Calu3 (cell line): ENCODE measurements around the gene OTOP2. TPM values are rescaled to one million over a fixed set of nuclear protein-coding genes. Genes with fewer than 3 reads are reported as not detected.

Experiments
- BruUV-seq: library from RNA; stranded (reverse); fragments of 400-500 nt; replicated peaks from 2 replicates; lab custom pipeline; 2021; lab: Mats Ljungman, UMichigan
- CTCF ChIA-PET: fragments of 300-600 bp; sonication (Branson Sonifier 250); formaldehyde crosslinking; loops from one replicate; lab custom pipeline; 2022; ENCODE audit warnings: antibody characterized with exemption; lab: Charles Lee
- DNase-seq: peaks from one replicate; pipeline ENCODE4 v3.0.0; 2022
- H3K27ac Mint-ChIP-seq: one replicate; pipeline ENCODE4 v1.8.0; 2022; ENCODE audit warnings: mixed read lengths; ENCODE audit not compliant: unreplicated experiment
- H3K27me3 Mint-ChIP-seq: one replicate; pipeline ENCODE4 v1.8.0; 2022; ENCODE audit warnings: mixed read lengths; ENCODE audit not compliant: unreplicated experiment
- H3K36me3 Mint-ChIP-seq: one replicate; pipeline ENCODE4 v1.8.0; 2022; ENCODE audit warnings: mild to moderate bottlenecking, moderate library complexity, mixed read lengths; ENCODE audit not compliant: insufficient read depth, unreplicated experiment
- H3K4me1 Mint-ChIP-seq: one replicate; pipeline ENCODE4 v1.8.0; 2022; ENCODE audit warnings: mild to moderate bottlenecking, low read depth, mixed read lengths; ENCODE audit not compliant: unreplicated experiment
- H3K4me3 Mint-ChIP-seq: one replicate; pipeline ENCODE4 v1.8.0; 2022; ENCODE audit warnings: mild to moderate bottlenecking, low read depth, moderate library complexity, mixed read lengths; ENCODE audit not compliant: unreplicated experiment
- H3K9me3 Mint-ChIP-seq: one replicate; pipeline ENCODE4 v1.8.0; 2022; ENCODE audit warnings: low read depth, mixed read lengths; ENCODE audit not compliant: unreplicated experiment
- CTCF ChIP-seq: fragments of 200-600 bp; IDR thresholded peaks from one replicate; pipeline ENCODE4 v1.8.0; 2022; ENCODE audit warnings: antibody characterized with exemption; ENCODE audit not compliant: unreplicated experiment
- intact Hi-C: fragments of 100-400 bp; cut with micrococcal nuclease; formaldehyde crosslinking; loops from one replicate; pipeline ENCODE4 v1.10.0; 2022; ENCODE audit not compliant: unreplicated experiment
- total RNA-seq: library from RNA; stranded (reverse); gene quantifications from 2 replicates; pipeline ENCODE4 v1.2.3, GENCODE V29; 2022

OTOP2 gene
- total RNA-seq, 1 experiment from 2014 or later, result not detected

GRCh38 chr17:74962622-74963394 lies 38.7 kb downstream of the OTOP2 start:
- no peaks in the 10 kb centered on the region for H3K27me3 Mint-ChIP-seq
- CTCF ChIA-PET, result interaction anchor here (0.6 to 4.0 kb wide), 6 partner anchors 10 to 239 kb away, joined by 4 to 38 read pairs (median 17); partner anchors contain the start of genes HID1 and MRPL58
- H3K4me1 Mint-ChIP-seq, result peaks cover 23% of the 10 kb centered on the region
- no TSS peak for BruUV-seq
- H3K9me3 Mint-ChIP-seq, result no peaks in the 10 kb centered on the region
- H3K36me3 Mint-ChIP-seq, result peaks cover 57% of the 10 kb centered on the region
- TF ChIP-seq CTCF, result no peak
- H3K27ac Mint-ChIP-seq, result no peak overlapping the region
- intact Hi-C loops, result loop anchor here (5.0 kb wide), 2 partner anchors 49 to 69 kb away; partner anchors contain the start of gene MRPL58
- H3K4me3 Mint-ChIP-seq, result no peak overlapping the region
- no peak for DNase-seq

- Mint-ChIP-seq H3K27ac (no peak overlapping the region), H3K36me3 (peaks cover 55% of the 10 kb centered on the region), H3K4me3 (no peak overlapping the region), H3K9me3 (no peaks in the 10 kb centered on the region), H3K4me1 (peaks cover 31% of the 10 kb centered on the region), H3K27me3 (no peaks in the 10 kb centered on the region)
- CTCF ChIA-PET, result interaction anchor here (1.4 to 4.0 kb wide), 2 partner anchors 9 to 49 kb away, joined by 3 to 26 read pairs; partner anchors contain the start of genes HID1 and MRPL58
- TF ChIP-seq CTCF, result peak; percentile 13
- no peak for DNase-seq
- no TSS peak for BruUV-seq
- intact Hi-C loops, result loop anchor here (5.0 kb wide), 2 partner anchors 49 to 69 kb away; partner anchors contain the start of gene MRPL58
Observed at GRCh38 chr17:74963656-74964055, 39.6 kb downstream of the OTOP2 start.

DNA sequence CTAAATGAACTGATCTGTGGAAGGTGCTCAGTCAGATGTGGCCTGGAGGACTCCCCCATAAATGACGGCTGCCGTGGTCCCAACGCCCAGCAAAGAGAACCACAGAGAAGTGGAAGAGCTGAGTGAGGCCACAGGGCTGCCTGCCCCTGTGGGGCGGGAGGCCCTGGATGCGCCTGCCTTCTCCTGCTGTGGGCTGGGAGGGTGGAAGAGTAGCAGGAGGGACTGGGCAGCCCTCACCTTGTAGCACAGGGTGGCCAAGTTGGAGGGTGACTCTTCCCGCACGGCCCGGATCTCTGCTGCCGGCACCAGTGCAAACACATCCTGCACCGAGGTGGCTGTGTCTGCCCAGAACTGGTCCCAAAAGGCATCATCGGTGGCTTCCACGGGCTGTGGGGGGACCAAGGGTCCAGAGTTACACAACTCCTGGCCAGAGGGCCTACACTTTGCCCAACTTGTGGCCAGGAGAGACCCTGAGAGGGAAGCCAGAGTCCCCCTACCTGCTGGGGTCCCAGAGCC lies 40.2 kb downstream of the OTOP2 start:
- no peaks in the 10 kb centered on the region for H3K27me3 Mint-ChIP-seq
- TF ChIP-seq CTCF, result no peak
- DNase-seq, result no peak
- H3K36me3 Mint-ChIP-seq, result peaks cover 52% of the 10 kb centered on the region
- intact Hi-C loops, result loop anchor here (5.0 kb wide), 2 partner anchors 48 to 68 kb away; partner anchors contain the start of gene MRPL58
- H3K27ac Mint-ChIP-seq, result no peak overlapping the region
- CTCF ChIA-PET, result interaction anchor here (1.4 to 4.0 kb wide), 2 partner anchors 9 to 48 kb away, joined by 3 to 26 read pairs; partner anchors contain the start of genes HID1 and MRPL58
- peaks cover 36% of the 10 kb centered on the region for H3K4me1 Mint-ChIP-seq
- H3K9me3 Mint-ChIP-seq, result no peaks in the 10 kb centered on the region
- no TSS peak for BruUV-seq
- H3K4me3 Mint-ChIP-seq, result no peak overlapping the region

DNA sequence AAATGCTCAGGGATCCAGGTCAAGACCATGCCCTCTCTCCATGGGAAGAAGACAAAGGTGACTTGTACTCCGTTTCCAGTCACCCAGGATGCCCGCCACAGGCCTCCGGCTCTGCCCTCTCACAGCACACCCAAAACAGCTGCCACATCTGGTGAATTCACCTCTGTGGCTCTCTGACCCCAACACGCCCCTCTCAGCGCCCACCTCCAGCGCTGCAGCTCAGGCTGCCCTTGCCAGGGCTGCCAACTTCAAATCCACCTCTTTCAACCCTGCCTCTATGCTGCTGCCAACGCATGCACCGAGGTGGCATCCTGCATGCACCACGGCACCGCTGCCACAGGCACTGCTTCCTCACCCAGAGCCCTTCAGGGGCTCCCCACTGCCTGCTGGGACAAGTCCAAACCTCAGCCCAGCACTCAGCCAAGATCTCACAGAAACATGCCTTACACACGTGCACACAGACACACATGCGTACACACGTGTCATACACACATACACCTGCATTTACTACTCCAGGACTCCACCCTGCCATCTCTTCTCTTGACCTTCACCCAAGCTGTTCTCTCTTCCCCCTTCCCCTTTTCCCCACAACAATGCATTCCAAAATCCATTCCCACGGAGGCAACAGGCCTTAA lies 41.0 kb downstream of the OTOP2 start:
- H3K4me3 Mint-ChIP-seq, result no peak overlapping the region
- no TSS peak for BruUV-seq

More for the DNA sequence above, 41.0 kb downstream of the OTOP2 start:
- Mint-ChIP-seq H3K9me3 (no peaks in the 10 kb centered on the region), H3K27me3 (no peaks in the 10 kb centered on the region), H3K4me1 (peaks cover 36% of the 10 kb centered on the region), H3K27ac (no peak overlapping the region), H3K36me3 (peaks cover 47% of the 10 kb centered on the region)
- no peak for DNase-seq
- no peak for TF ChIP-seq CTCF
- intact Hi-C loops, result loop anchor here (5.0 kb wide), 2 partner anchors 47 to 67 kb away; partner anchors contain the start of gene MRPL58
- CTCF ChIA-PET, result no interaction called here
